ENCODE data around the gene MTLN. TPM values are rescaled to one million over a fixed set of nuclear protein-coding genes. Genes with fewer than 3 reads are reported as not detected.
A peak's percentile ranks its signal among the peaks of the same experiment; 100 is the strongest.

Gene MTLN
- total RNA-seq, 2 donors from 2014 or later: 19.7 to 20.6 TPM

GRCh38 chr2:110172506-110172905, 39.8 kb downstream of the MTLN start:
- Mint-ChIP-seq H3K27me3 (peaks cover 20% of the 10 kb centered on the region), H3K27ac (no peak overlapping the region), H3K36me3 (ENCODE audit: low read depth) (no peaks in the 10 kb centered on the region), H3K4me3 (no peak overlapping the region), H3K4me1 (peaks cover 7% of the 10 kb centered on the region)
- H3K9me3 ChIP-seq (ENCODE audit: control insufficient read depth, low read length, poor library complexity, severe bottlenecking): no peaks in the 10 kb centered on the region
- ATAC-seq: no peak
- DNase-seq: no peak

- no peaks in the 10 kb centered on the region for H3K9me3 ChIP-seq (ENCODE audit: control insufficient read depth, low read length, poor library complexity, severe bottlenecking)
- no peak overlapping the region for H3K27ac Mint-ChIP-seq
- H3K4me1 Mint-ChIP-seq: peaks cover 4% of the 10 kb centered on the region
- ATAC-seq: no peak
- H3K36me3 Mint-ChIP-seq (ENCODE audit: low read depth): no peaks in the 10 kb centered on the region
- no peak for DNase-seq
- peaks cover 12% of the 10 kb centered on the region for H3K27me3 Mint-ChIP-seq
- peak overlapping the region; percentile 2 for H3K4me3 Mint-ChIP-seq
Observed at GRCh38 chr2:110170102-110170501, 42.2 kb downstream of the MTLN start.

GRCh38 chr2:110167326-110168000, 44.9 kb downstream of the MTLN start:
- no peak for DNase-seq
- H3K27me3 Mint-ChIP-seq: peaks cover 22% of the 10 kb centered on the region
- peaks cover 4% of the 10 kb centered on the region for H3K36me3 Mint-ChIP-seq (ENCODE audit: low read depth)
- H3K4me3 Mint-ChIP-seq: no peak overlapping the region
- H3K9me3 ChIP-seq (ENCODE audit: control insufficient read depth, low read length, poor library complexity, severe bottlenecking): no peaks in the 10 kb centered on the region
- H3K4me1 Mint-ChIP-seq: peaks cover 4% of the 10 kb centered on the region
- no peak overlapping the region for H3K27ac Mint-ChIP-seq
- ATAC-seq: no peak

- ATAC-seq (no peak), DNase-seq (no peak)
- H3K4me3 Mint-ChIP-seq: no peak overlapping the region
- no peak overlapping the region for H3K27ac Mint-ChIP-seq
- peaks cover 25% of the 10 kb centered on the region for H3K27me3 Mint-ChIP-seq
- H3K36me3 Mint-ChIP-seq (ENCODE audit: low read depth): peaks cover 7% of the 10 kb centered on the region
- peaks cover 4% of the 10 kb centered on the region for H3K4me1 Mint-ChIP-seq
- no peaks in the 10 kb centered on the region for H3K9me3 ChIP-seq (ENCODE audit: control insufficient read depth, low read length, poor library complexity, severe bottlenecking)
Observed at GRCh38 chr2:110166266-110166665, 46.1 kb downstream of the MTLN start.

Other genes starting within 250 kb of the MTLN start
- gene MALL, start 96.7 kb downstream of the MTLN start, total RNA-seq: under 1 TPM; 0.12 to 0.13 TPM
- gene NPHP1, start 7.5 kb downstream of the MTLN start, total RNA-seq: 1 to 10 TPM in 1 of 2 donors, under 1 TPM in 1; 0.16 to 1.4 TPM

Data from T-helper 17 cell (primary cell).